Breast epithelium (tissue), 4 donors: ENCODE measurements around the gene EIF4G3. TPM values are rescaled to one million over a fixed set of nuclear protein-coding genes. Genes with fewer than 3 reads are reported as not detected.
"Not testable (repeated sequence)": the region's sequence is repeated elsewhere in the genome, so short reads cannot be mapped to it uniquely, and the experiment has no call there.

ENCODE experiments used
- DNase-seq, 2 donors: peaks; one replicate each; pipeline ENCODE4 v3.0.0-alpha.2; 2019; ENCODE audit warnings: low spot score in 2 of 2
- H3K27ac ChIP-seq, 2 donors: fragments of 200-600 bp; sonication (generic) in 1 of 2; one replicate each; pipeline ENCODE4 v1.5.1; 2016 to 2019; ENCODE audit warnings: mild to moderate bottlenecking in 1 of 2
- H3K27me3 ChIP-seq, 2 donors: fragments of 200-600 bp; sonication (generic) in 1 of 2; one replicate each; pipeline versions ENCODE4 v1.5.1 to v1.6.0; 2017 to 2019; ENCODE audit warnings: control low read depth in 1 of 2, mild to moderate bottlenecking in 1 of 2
- H3K36me3 ChIP-seq: fragments of 200-600 bp; one replicate; pipeline ENCODE4 v1.5.1; 2019
- H3K4me1 ChIP-seq, 2 donors: fragments of 200-600 bp; sonication (generic); one replicate each; pipeline ENCODE4 v1.5.1; 2016 to 2019; ENCODE audit warnings: control low read depth in 1 of 2
- H3K4me3 ChIP-seq, 3 donors: fragments of 200-600 bp; sonication (generic); 1 replicate in 2 of 3; 2 replicates in 1 of 3; pipeline ENCODE4 v1.5.1; 2016 to 2019; ENCODE audit warnings: mild to moderate bottlenecking in 3 of 3, moderate library complexity in 2 of 3
- H3K9me3 ChIP-seq, 2 donors: fragments of 200-600 bp; sonication (generic) in 1 of 2; one replicate each; pipeline ENCODE4 v1.5.1; 2016 to 2019; ENCODE audit warnings: control low read depth in 1 of 2
- CTCF ChIP-seq, 3 donors: fragments of 450-650 bp; IDR thresholded peaks; one replicate each; pipeline ENCODE4 v1.5.1; 2016 to 2017; ENCODE audit warnings: antibody characterized with exemption in 3 of 3, mild to moderate bottlenecking in 3 of 3, moderate library complexity in 3 of 3
- POLR2A ChIP-seq: fragments of 450-650 bp; IDR thresholded peaks from one replicate; pipeline ENCODE4 v1.6.1; 2016; ENCODE audit warnings: antibody characterized with exemption, mild to moderate bottlenecking, moderate library complexity
- POLR2AphosphoS5 ChIP-seq, 3 donors: sonication (generic); formaldehyde crosslinking; IDR thresholded peaks; one replicate each; pipeline ENCODE4 v1.6.1; 2017; ENCODE audit warnings: antibody characterized with exemption in 3 of 3
- intact Hi-C: fragments of 100-400 bp; cut with DNase I; formaldehyde crosslinking; loops from one replicate; pipeline ENCODE4 v1.15.1; 2023; ENCODE audit warnings: low total_unique reads
- total RNA-seq, 3 donors: library from RNA; depleted of rRNA; stranded (reverse); fragments of >200 nt; gene quantifications; one replicate each; pipeline ENCODE4 v1.1.0, GENCODE V29; 2016

Gene EIF4G3
- total RNA-seq, 3 donors from 2014 or later = 37.8 to 52.4 (median 50.8) TPM

GRCh38 chr1:21205416-21205815 lies 28.7 kb upstream of the EIF4G3 start:
- intact Hi-C loops = no loop called here
- no peaks in the 10 kb centered on the region for H3K4me1 ChIP-seq
- no peaks in the 10 kb centered on the region for H3K9me3 ChIP-seq

GRCh38 chr1:21201650-21202049 lies 25.0 kb upstream of the EIF4G3 start:
- Histone ChIP-seq H3K36me3 (no peaks in the 10 kb centered on the region), H3K9me3 (no peaks in the 10 kb centered on the region), H3K27me3 (no peaks in the 10 kb centered on the region), H3K4me3 (no peak overlapping the region), H3K27ac (no peak overlapping the region), H3K4me1 (no peaks in the 10 kb centered on the region)
- no peak for TF ChIP-seq POLR2AphosphoS5 (IDR thresholded peaks at IDR 0.05)
- TF ChIP-seq CTCF (IDR thresholded peaks at IDR 0.05) = no peak
- TF ChIP-seq POLR2A = no peak
- intact Hi-C loops = no loop called here
- no peak for DNase-seq

More at GRCh38 chr1:21205416-21205815, 28.7 kb upstream of the EIF4G3 start:
- Histone ChIP-seq H3K4me3 (no peak overlapping the region), H3K27me3 (no peaks in the 10 kb centered on the region), H3K27ac (no peak overlapping the region), H3K36me3 (no peaks in the 10 kb centered on the region)
- no peak for TF ChIP-seq POLR2AphosphoS5 (IDR thresholded peaks at IDR 0.05)
- no peak for TF ChIP-seq CTCF (IDR thresholded peaks at IDR 0.05)
- no peak for TF ChIP-seq POLR2A
- no peak for DNase-seq

GRCh38 chr1:21201238-21201637 lies 24.5 kb upstream of the EIF4G3 start:
- H3K4me1 ChIP-seq, H3K27ac ChIP-seq, H3K36me3 ChIP-seq, H3K9me3 ChIP-seq, H3K4me3 ChIP-seq, H3K27me3 ChIP-seq, DNase-seq, intact Hi-C loops: not testable (repeated sequence)

GRCh38 chr1:21200767-21201166 lies 24.1 kb upstream of the EIF4G3 start:
- DNase-seq = no peak
- intact Hi-C loops = no loop called here

GRCh38 chr1:21198929-21199328 lies 22.2 kb upstream of the EIF4G3 start:
- TF ChIP-seq POLR2AphosphoS5 (IDR thresholded peaks at IDR 0.05) (no peak), CTCF (IDR thresholded peaks at IDR 0.05) (no peak), POLR2A (no peak)
- Histone ChIP-seq H3K4me3 (no peak overlapping the region), H3K27me3 (no peaks in the 10 kb centered on the region), H3K9me3 (no peaks in the 10 kb centered on the region), H3K27ac (no peak overlapping the region), H3K4me1 (no peaks in the 10 kb centered on the region), H3K36me3 (no peaks in the 10 kb centered on the region)
- no peak for DNase-seq
- intact Hi-C loops = no loop called here

More at GRCh38 chr1:21200767-21201166, 24.1 kb upstream of the EIF4G3 start:
- no peak overlapping the region for H3K27ac ChIP-seq
- H3K36me3 ChIP-seq = no peaks in the 10 kb centered on the region
- H3K4me3 ChIP-seq = no peak overlapping the region
- no peaks in the 10 kb centered on the region for H3K9me3 ChIP-seq
- TF ChIP-seq CTCF (IDR thresholded peaks at IDR 0.05) (no peak), POLR2AphosphoS5 (IDR thresholded peaks at IDR 0.05) (no peak), POLR2A (no peak)
- no peaks in the 10 kb centered on the region for H3K27me3 ChIP-seq
- no peaks in the 10 kb centered on the region for H3K4me1 ChIP-seq

GRCh38 chr1:21192871-21193270 lies 16.2 kb upstream of the EIF4G3 start:
- no peaks in the 10 kb centered on the region for H3K27me3 ChIP-seq
- no peak overlapping the region for H3K4me3 ChIP-seq
- TF ChIP-seq POLR2AphosphoS5 (IDR thresholded peaks at IDR 0.05) (no peak), CTCF (IDR thresholded peaks at IDR 0.05) (no peak), POLR2A (no peak)
- H3K27ac ChIP-seq = no peak overlapping the region
- no peak for DNase-seq
- intact Hi-C loops = no loop called here
- H3K36me3 ChIP-seq = no peaks in the 10 kb centered on the region
- H3K4me1 ChIP-seq = no peaks in the 10 kb centered on the region
- H3K9me3 ChIP-seq = no peaks in the 10 kb centered on the region
